GM11168 (cell line): ENCODE measurements around the gene PDE6C.
"Not testable (repeated sequence)": the region's sequence is repeated elsewhere in the genome, so short reads cannot be mapped to it uniquely, and the experiment has no call there.

Experiments used
- in situ Hi-C: fragments of 300-500 bp; cut with MboI; formaldehyde crosslinking; loops from one replicate; pipeline ENCODE4 v1.12.0; 2022; ENCODE audit warnings: low sequenced_read_pairs; ENCODE audit not compliant: unreplicated experiment

Gene PDE6C

DNA sequence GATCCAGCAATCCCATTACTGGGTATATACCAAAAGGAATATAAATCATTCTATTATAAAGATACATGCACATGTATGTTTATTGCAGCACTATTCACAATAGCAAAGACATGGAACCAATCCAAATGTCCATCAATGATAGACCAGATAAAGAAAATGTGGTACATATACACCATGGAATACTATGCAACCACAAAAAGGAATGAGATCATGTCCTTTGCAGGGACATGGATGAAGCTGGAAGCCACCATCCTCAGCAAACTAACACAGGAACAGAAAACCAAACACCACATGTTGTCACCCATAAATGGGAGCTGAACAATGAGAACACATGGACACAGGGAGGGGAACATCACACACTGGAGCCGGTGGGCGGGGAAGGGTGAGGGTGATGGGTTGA lies 84.2 kb downstream of the PDE6C start:
- in situ Hi-C loops: not testable (repeated sequence)

DNA sequence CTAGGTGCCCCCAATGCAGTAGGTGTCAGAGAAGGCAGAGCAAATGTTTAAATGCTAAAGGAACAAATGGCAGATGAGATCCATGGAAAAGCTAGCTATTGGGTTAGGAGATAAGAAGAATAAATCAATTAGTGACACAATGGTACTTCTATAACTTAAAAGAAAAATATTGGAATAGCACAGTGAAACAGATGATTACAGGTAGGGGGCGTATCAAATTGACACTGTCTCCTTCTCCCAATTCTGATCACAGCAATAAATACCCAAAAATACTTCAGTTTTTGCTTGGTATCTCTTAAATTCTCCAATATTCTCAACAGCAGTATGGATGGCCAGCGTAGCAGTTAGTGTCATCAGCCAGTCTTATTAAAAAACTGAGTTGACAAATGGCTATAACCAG lies 84.9 kb downstream of the PDE6C start:
- in situ Hi-C loops: no loop called here

DNA sequence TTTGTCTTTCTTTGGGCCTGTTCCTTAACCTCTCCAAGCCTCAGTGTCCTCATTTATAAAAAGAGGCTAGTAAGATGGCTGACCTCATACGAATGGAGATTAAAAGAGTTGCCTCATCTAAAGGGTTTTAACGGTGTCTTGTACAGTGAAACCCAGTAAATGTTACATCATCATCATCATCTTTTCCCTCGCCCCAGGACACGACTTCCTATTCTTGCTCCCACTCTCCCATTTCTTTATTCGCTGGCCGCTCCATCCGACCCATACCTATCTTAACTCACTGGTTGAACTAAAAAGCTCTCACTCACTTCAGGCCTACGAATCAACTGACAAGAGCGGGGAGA lies 89.5 kb downstream of the PDE6C start:
- in situ Hi-C loops: loop anchor here (5.0 kb wide), 1 partner anchor 110 kb away; no protein-coding TSS in a partner anchor

DNA sequence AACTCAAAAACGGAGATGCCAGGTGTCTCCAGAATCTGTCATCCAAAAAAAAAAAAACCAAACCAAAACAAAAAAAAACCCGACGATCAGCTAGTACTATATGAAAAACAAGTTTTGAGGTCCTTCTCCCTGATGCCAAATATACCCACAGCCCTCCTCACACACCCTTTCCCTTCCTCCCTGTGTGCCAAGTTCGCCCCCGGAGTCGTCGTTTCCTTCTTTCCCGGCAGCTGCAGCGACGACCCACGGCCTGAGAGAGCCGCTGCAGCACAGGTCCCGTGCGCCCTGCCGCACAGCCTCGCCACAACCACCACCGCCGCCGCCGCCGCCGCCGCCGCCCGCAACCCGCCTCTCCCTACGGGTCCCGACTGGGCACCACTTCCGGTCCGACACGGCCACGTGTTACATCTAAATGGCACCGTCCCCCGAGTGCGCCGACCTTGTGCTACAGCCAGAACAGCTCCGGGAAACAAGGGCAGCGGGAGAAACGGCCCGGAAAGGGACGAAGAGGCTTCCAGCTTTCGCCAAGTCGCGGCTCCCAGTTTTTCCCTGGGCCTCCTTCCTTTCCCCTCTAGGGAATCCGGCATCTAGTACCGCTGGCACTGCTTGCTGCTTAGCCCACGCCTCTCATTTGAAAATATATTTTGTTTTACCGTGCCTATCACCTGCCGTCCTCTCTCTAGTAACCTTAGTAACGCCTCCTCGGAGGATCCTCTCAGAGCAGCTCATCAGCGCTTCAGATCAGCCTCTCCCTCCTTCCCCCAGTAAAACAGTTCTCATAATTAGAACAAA lies 90.1 kb downstream of the PDE6C start, which contains the start of gene FRA10AC1:
Gene FRA10AC1 (minus strand): TSS at position 383 of the 792 bp plus-strand sequence. CDS start 2,486 bp downstream, outside the sequence.
- in situ Hi-C loops: loop anchor here (5.0 kb wide), 1 partner anchor 110 kb away; no protein-coding TSS in a partner anchor

DNA sequence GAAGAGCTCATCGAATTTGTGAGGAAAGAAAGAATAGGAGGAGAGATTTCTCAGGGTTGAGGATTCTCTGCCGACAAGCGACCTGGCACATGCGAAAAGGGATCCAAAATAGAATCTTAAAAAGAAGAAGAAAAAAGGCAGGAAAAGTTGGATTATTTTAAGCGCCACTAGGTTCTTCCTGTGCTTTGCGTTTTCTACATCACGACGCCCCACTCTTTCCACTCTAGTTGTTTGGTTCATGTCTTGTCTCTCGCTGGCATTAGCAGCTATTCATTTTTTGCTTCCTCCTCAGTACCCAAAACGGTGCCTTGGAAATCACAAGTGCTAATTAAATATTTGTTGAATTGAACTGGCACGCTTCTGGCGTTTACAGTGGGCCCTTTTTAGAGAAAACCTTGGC lies 90.7 kb downstream of the PDE6C start:
- in situ Hi-C loops: loop anchor here (5.0 kb wide), 1 partner anchor 109 kb away; no protein-coding TSS in a partner anchor

DNA sequence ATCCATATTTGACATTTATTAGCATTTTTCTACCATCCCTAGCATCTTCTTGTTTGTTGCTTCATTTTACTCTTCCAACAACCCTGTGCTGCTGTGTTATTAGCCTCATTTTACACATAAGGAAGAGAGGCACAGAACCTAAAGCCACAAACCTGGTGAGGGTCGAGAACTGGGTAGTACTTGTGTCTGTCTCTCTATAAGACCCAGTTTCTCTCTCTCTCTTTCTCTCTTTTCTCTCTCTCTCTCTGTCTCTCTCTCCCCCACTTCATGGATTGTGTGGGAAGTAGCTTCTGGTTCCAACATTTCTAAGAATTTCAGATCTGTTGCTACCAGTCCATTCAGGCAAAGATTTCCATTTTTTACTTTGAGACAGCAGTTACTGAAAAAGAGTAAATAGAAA lies 91.5 kb downstream of the PDE6C start:
- in situ Hi-C loops: loop anchor here (5.0 kb wide), 1 partner anchor 108 kb away; no protein-coding TSS in a partner anchor

DNA sequence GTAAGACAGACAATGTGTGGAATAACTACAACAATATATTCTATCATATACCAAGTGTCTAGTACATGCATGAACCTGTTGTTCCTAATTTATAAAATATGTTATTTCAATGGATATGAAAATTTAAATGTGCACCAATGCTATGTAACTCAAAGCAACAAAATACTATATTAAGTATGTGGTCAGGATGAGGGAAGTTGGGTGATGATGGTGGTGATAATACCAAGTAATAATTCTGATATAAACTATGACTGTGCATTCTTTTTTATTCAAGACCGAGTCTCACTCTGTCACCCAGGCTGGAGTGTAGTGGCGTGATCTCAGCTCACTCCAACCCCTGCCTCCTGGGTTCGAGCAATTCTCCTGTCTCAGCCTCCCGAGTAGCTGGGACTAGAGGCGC lies 92.1 kb downstream of the PDE6C start:
- in situ Hi-C loops: loop anchor here (5.0 kb wide), 1 partner anchor 108 kb away; no protein-coding TSS in a partner anchor

DNA sequence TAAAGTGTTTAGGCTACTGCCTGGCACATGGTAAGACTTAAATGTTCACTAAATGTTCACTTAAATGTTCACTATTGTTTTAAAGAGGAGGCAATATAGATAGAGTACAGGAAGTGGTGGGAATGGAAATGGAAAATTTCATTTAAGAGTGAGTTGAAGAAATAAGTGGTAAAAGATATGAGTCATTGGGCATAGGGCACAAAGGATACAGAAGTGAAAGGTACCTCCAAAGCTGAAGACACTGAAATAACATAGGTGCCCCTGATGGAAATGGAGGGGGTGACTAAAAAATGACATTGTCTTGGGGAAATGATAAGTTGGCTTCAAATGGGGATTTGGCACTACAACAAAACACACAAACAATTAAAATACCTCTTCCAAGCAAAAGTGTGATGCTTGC lies 95.3 kb downstream of the PDE6C start:
- in situ Hi-C loops: no loop called here

DNA sequence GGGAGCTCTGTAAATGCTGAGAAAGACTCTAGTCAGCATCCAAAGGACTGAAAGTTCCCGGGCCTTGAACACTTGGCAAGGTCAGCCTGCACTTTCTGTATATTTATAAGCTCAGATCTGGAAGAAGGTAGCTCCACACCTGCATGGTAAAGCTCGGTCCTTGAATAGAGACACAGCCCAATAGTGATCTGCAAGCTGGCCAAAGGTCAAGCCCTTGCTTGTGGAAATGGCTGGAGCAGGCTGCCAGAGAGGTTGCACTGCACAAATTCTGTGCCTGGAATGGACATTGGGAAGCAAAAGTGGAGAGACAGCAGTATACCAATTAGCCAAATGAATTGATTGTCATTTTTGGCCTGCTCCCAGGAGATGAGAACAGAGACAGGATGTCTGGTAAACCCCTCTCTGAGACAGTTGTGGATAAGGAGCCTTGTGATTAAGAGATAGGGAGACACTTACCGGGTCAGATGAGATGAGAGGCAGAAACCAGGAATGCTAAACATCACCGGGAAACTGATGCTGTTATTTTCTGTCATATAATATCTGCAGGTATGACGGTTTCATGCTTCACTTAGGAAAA lies 98.1 kb downstream of the PDE6C start:
- in situ Hi-C loops: no loop called here

DNA sequence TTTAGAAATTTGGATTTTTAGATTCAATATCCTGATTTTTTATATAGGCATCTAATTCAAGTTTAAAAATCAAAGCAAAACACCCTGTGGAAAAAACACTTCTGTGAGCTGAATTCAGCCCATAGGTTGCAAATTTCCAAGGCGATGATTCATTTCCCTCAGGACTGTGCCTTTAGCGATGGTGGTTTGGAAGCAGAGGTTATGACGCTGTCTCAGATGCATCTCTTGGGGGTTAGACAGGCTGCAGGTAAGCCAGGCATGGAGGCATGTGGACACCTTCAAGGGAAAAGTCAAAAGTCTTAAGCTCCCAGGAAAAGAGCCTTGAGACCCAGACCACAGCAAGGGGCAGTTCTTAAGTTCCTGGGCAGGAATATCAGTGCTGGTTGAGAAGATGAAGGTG lies 99.6 kb downstream of the PDE6C start:
- in situ Hi-C loops: no loop called here

DNA sequence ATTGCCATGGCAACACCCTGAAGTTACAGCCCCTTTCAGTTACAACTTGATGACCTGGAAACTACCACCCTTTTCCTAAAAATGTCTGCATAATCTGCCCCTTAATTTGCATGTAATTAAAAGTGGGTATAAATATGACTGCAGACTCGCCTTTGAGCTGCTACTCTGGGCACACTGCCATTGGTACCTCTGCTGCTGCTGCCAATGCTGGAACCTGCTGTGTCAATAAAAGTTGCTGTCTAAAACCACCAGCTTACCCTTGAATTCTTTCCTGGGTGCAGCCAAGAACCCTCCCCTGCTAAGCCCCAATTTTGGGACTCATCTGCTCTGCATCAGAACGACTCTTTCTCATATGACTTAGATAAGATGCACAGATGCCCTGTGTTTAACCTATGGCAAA lies 100.3 kb downstream of the PDE6C start:
- in situ Hi-C loops: no loop called here

DNA sequence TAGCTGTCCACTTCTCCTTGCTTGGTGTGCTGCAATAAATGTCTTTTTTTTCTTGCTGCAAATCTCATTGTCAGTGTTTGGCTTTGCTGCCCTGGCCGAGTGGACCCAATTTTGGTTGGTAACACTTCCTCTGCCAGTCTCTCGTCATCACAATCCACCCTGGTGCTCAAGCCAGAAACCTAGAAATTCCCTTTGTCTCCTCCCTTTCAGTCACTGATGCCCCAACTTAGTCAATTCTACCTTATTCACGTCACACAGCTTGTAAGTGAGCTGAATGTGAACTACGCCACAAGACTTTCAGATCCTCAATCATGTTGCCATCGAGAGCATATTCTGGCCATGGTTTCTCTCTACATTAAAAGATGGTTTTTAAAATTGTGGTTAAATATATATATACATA lies 103.0 kb downstream of the PDE6C start:
- in situ Hi-C loops: no loop called here
